Measurements from ENCODE around the gene PPP3CA.

The PPP3CA gene

DNA sequence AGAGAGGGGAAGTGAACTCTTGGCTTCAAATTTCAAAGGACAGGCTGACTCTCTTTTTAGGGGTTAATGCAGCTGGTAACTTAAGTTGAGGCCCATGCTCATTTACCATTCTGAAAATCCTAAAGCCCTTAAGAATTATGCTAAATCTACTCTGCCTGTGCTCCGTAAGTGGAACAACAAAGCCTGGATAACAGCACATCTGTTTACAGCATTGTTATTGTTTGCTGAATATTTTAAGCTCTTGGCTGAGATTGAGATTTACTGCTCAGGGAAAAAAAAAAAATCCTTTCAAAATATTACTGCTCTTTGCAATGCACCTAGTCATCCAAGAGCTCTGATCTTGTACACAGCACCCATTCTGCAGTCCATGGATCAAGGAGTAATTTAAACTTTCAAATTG lies 17.7 kb downstream of the PPP3CA start:
- DNase-seq, result no peak

DNA sequence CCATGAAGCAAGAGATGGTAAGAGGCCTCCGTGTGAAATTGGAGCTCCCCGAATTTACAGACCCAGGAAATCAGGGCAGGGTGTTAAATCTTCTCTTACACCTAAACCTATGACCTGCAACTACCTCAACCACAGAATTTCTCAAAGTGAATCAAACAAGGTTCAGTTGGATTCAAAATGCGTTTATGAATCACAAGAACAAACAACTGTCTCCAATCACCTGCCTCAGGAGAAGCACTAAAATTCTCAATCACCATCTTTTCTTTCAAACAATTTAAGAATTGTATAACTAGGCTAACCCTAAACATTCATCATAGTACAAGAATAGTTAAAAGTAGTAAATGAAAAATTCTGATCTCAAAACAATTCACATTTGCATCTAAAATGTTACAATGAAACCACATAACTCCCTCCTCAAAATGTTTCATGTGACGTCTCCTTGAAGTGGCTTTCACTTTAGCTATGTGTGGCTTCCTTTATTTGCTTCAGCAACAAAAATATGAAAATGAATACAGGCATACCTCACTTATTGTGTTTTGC lies 19.2 kb downstream of the PPP3CA start:
- no peak for DNase-seq

DNA sequence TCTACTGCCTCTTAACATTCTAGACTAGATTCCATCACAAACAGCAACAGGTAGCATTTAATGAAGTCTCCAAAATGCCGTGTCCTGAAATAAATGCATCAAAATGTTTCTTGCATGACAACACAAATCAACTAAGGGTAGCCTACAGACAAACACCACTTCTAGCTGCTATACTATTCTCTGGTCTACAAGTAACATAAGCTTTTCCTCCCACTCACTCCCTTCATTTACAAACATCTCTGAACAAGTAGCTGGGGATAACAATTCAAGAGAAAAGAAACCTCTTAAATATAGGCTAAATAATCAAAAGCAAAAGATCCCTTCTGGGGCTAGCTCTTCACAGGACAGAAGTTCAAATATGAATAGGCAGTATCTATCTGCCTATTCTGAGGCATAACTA lies 20.8 kb downstream of the PPP3CA start:
- DNase-seq, result no peak

DNA sequence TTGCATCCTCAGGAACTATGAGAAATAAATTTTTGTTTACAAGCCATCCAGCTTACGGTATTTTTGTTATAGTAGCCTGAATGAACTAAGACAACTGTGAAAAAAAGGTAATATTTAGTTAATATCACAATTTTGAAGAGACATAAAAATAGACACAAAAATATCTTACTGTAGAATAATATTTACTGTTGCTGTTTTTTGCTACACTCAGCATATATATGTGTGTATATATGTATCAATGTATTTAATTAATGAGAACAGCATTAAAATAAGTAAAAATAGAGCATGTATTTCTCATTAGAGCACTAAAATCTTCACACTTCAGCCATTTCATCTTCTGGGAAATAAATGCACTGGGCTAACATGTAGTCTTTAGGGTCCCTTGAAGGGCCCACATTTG lies 24.6 kb downstream of the PPP3CA start:
- DNase-seq, result no peak

DNA sequence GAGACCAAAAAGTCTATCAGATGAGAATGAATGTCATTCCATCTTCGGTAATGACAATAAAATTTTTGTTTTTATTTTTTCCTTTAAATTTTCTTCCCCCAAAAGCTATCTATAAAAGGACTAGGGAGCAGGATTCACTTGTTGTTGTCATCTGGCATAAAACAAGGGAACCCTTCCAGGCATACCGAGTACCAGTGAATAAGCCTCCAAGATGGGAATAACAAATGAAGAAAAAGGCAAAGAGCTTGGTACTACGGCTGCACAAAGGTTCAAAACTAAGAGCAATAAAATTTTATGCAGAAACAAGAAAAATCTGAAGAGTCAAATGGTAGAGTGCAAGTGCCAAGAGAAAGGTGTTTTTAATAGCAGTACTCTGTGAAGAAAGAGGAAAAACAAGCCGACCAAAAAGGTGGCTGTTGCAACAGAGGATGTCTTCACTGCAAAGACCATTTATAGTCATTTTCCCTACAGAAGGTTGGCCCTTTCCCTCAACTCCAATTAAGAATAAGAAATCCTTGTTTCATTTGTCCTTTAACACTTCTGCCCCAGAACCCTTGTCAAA lies 25.8 kb downstream of the PPP3CA start:
- no peak for DNase-seq

DNA sequence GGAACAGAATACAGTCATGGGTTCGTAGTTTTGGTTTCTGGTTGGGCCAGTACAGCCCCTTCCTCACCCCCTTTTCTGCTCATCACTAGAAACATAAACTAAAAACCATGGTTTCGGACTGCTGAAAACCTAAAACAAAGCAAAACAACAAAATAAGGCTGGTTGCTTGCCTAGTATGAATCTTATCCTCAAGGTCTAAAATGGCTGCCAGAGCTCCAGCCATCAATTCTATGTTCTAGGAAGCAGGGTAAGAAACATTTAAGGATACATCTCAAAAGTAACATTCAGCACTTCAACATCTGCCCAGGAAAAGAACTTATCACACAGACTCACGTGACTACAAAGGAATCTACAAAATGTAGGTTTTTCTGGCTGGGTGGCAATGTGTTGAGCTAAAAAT lies 31.5 kb downstream of the PPP3CA start:
- DNase-seq, result no peak

DNA sequence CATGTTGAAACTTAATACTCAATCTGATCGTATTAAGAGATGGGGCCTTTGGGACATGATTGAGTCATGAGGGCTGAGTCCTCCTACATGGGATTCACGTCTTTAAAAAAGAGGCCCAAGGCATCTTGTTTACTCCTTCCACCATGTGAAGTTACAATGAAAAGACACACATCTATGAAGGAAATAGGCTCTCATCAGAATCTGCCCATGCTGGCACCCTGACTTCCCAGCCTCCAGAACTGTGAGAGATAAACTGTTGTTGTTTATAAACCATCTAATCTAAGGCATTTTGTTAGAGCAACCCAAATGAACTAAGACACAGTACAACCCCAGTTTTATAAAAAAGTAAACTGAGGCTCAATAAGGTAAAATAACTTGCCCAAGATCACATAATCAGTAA lies 32.3 kb downstream of the PPP3CA start:
- no peak for DNase-seq

DNA sequence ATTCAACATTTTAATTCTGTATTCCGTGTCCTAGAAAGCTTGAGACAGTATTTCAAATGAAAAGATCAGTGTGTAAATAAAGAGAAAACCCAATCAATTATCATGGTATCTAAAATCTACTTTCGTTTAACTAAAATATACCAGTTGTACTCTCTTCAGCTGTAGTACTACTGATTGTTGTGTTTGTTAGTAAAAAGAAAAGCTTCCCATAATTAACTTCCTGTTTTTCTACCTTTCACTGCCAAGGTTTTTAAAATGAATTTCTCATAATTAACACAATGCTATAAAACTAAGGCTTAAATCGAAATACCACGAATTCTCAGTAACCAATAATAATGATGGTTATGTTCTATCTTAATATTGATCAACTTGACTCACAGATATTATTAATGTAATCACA lies 37.4 kb downstream of the PPP3CA start:
- no peak for DNase-seq

DNA sequence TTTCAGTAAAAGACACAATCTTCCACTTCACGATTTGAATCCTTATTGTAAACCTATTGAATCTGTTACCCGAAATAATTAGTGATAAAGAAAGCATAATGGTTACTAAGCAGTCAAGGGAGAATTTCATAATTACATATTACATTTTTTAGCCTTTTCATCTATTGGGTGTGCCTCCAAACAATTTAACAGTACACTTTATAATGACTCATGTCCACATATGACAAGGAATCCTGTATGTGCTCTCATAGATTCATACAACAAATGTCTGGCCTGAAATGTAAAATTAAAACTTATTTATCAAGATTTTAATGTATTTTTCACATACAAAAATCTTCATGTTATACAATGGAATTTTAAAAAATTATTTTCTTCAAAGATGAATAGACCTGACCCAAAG lies 39.4 kb downstream of the PPP3CA start:
- no peak for DNase-seq

DNA sequence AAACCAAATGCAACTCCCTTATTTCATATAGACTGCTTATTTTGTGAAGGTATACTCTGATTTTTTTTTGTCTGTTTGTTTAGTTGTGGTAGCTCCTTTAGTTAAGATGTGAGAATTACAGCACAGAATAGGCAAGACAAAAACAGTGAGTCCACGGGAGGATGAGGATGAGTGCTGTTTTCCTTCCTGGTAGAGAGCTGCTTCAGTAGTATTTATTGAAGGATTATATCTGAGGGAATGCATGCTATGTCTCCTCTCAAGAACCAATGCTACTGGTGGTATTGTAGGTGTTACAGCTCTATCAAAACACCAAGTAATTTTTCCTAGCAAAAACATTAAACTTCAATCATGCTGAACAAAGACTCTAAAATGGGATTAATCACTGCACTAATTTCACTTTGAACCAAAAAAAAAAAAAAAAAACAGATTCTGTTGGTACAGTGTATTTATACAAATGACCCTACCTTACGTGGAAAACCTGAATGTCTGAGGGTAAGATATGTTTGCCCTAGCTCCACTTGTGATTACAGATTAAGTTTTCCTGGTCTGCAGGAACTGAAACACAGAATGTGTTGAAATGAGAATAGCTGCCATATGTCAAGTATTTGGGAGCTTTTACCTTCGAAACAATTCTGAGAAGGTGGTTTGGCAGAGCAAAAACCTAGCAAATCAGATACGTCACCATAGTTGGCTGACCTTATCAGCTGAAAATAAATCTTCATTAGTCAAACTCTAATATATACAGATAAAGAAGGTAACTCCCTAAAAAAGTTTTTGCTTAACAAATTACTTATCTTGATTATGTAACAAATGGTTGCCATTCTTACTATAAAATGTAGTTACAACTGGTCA lies 40.3 kb downstream of the PPP3CA start:
- DNase-seq, result no peak

DNA sequence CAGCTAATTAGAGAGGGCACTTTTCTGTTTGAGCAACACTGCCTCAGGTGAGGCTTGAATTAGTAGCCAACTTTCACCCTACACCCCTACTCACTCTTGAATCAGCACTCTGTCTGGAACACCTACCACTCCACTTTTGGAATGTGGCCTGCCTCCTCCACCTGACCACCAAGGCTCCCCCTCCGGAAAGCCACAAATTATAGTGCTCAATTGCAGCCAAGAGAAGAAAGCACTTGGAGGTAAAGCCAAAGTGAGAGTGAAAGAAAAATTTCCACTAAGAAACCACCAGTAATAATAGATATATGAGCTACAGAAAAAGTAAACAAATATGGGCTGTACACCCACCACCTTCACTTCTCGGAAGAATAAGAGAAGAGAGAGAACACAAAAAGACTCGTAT lies 41.1 kb downstream of the PPP3CA start:
- DNase-seq, result no peak

DNA sequence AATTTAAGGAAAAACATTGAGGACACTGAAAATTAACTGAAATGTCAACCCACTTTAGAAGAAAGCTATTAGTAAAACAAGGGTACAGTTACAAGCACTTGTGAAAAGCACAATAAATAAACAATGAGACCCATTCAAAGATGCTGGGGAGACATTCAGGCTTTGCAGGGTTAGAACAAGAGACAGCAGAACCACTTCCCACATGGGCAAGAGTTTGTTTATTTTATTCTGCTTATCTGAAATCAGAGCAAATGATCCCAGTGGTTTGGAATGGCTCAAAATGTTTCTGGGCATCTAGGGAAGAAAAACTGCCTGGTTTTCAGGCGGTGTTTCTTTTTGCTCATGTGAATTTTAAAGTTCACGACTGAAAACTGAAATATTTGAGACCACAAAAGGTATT lies 42.4 kb downstream of the PPP3CA start:
- no peak for DNase-seq

DNA sequence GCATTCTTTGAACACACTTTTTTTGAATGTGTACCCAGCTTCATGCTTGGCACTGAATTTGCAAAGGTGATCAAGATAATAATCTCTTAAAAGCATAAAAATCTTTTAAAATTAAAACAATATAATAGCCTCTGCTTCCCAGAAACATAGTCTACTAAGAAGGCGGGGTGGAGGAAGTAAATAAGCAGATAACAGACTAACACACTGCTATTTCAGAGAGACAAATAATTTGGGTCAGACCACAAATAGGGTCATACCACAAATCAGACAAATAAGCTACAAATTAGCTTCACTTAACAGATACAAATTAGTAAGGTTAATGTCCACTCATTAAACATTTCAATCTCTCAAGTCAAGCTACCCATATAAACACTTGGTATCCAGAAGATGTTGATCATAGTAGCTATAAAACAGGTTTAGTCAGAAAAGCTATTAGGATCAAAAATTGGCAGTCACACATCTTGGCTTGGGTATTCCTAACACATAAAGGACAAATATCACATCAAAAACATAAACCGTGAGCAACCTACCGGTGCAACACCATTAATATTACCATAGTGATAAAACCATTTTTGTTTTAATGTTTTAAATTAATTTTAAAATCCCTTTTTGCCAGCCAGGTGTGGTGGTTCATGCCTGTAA lies 47.3 kb downstream of the PPP3CA start:
- no peak for DNase-seq

DNA sequence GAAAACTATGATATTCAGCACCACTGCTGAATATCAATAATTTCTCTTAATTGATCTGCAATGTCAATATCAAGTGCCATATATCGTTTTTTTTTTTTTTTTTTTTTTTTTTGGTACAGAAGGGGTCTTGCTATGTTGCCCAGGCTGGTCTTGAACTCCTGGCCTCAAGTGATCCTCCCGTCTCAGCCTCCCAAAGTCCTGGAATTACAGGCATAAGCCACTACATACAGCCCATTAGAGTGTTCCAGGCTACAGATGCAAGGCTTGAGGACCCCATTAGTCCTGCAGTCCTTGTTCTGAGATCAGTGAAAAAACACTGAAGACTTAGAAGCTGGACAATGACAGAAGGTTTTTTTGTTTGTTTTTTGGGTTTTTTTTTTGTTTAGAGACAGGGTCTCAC lies 48.3 kb downstream of the PPP3CA start:
- DNase-seq, result no peak

DNA sequence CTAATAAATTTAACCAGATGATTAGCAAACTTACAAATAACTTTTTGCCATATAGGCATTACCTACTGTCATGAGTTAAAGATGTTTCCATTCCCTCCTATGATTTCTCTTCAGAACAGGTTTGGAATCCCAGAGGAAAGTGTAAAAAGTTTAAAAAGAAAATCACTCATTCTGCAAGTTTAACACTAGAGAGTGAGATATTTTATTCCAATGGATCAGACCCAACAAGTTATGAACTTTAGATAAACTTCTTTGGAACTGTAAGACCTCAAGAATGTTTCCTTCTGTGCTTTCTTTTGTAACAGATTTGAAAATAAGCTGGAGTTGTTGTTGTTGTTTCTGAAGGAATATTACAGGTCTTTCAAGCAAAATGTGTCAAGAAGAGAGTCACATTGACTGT lies 51.6 kb downstream of the PPP3CA start:
- DNase-seq, result no peak

DNA sequence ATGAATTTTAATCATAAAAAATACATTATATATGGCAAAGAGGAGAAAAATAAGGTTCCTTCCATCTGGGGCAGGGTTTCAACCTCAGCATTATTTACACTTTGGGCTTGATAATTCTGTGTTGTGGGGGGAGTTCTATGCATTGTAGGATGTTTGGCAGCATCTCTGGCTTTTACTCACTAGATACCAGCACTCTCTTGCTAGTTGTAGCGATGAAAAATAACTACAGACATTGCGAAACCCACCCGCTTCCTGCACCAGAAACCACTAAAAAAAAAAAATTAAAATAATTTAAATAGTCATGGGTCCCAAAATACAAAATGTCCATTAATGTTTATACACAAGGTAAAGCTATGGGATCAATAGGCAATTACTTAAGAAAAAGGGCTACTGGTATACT lies 52.7 kb downstream of the PPP3CA start:
- DNase-seq, result no peak

DNA sequence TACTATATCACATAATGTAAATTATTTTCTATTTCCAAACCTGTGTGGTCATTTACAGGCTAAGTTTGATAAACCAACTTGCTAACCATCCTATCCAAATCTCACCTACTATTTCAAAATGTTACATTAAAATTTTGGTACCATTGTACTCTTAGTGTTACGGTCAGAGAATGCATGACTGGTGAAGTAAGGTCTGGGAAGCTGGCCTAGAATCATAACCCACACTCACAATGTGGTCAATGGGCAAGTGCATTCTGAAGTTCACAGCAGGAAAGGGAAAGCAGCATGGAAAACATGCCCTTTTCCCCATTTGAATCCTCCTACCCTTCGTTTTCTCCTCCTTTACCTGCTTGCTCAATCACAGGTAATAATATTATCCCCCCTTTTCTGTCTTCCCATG lies 54.4 kb downstream of the PPP3CA start:
- DNase-seq, result no peak

DNA sequence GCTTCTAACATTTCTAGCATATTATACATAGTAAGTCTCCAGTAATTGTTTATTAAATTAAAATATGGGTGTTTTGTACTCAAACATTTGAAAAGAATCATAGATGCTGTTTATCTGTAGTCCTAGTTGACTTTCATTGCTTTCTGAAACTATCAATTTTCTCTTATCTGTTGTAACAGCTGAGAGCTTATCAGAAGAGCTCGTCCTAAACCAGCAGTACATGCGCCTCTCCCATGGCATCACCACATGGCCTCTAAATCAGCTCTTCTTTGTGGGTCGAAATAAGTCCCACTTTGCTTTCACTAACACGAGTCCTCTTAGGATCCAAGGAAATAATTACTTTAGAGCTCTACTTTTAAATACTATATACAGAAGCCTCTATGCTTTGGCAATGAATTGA lies 55.1 kb downstream of the PPP3CA start:
- no peak for DNase-seq

DNA sequence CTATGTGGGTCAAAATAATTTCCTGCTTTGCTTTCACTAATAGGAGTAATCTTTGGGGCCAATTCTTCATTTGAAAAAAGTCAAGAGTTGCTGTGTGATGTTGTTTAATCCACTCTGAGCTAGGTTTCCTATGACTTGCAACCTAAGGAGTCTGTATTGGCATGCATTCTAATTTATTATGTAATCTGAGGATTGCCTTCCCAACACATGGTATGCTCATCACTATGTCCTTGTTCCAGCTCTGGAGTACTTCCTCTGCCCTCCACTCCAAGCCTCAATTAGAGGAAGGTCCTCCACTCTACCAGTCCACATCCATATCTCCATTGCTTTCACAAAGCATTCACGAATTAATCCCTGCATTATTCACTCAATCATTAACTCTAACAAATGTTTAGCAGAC lies 56.1 kb downstream of the PPP3CA start:
- no peak for DNase-seq

DNA sequence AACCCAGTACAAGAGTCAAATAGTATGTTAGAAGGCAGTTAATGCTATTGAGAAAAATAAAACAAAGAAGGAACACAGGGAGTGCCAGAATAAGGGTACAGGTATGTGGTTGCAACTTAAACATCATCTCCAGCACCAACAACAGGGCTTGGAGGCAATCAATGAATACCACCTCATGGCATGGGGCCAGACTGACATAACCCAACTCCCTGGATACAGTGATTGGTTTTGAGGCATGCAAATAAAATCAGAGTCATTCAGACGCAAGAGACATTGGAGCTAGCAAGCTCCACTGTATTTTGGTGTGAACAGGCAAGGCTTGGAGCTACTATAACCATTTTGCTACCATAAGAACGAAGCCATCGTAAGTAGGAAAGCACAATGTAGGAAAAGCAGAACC lies 56.7 kb downstream of the PPP3CA start:
- DNase-seq, result no peak

DNA sequence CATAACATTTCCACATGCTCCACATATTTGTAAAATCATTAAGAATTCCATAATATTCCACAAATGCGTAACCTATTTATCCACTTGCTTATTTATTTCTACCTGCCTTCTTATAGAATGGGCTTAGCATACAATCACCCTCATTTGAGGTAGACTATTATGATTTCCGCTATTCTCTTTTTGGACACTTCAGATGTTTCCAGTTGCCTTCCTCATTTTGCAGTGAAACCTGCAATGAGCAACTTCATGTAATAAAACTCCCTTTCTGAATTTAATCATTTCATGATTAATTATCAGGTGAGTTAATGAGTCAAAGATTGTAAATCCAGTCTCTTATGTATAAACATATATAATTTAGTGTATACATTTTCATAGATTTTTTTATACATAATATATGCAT lies 58.0 kb downstream of the PPP3CA start:
- DNase-seq, result no peak

DNA sequence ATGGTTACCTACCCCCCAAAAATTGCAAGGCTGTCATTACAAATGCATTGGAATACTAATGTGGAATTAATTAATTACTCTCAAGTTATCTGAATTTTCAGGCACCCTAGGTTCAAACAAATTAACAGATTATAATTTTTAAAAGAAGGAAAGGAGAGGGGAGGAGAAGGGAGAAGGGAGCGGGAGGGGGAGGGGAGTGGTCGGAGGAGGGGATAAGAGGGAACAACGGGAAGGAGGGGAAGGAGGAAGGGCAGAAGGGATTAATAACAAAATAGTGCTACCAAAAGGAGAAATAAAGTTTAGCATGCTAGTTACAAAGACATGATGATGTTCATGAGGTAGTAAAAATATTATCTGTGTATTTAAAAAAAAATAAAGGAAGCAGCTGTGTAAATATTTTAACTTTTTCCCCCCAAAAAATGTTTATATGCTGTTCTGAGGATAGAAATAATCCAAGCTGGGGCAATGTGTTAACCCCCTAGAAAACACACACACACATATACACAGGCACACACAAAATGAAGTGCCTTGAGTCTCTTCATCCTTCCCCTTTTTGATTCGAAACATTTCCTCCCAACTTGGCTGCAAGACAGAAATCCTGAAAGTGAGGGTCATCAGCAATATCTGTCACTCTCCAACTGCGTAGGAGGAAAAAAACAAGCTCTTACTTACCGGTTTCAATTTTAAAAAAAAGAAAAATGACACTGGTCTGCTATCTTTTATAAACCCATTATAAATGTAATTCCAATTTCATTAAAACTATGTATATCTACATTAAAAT lies 58.8 kb downstream of the PPP3CA start:
- DNase-seq, result no peak

DNA sequence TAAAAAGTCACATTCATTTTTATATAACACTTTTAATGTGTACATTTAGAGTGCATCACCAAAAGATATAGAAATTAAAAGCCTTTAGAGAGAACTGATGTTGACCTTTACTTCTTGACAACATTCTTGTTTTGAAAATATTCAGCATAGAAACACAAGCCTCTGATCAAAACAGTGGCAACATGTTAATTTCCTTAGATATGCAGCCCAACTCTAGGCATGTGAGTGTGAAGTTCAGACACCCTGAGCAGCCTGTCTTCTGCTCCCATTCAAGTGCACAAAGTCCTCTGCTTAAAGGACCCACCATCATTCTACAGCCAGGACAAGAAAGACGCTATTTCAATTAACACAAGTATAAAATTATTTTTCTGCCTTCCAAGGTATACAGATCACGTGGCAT lies 60.0 kb downstream of the PPP3CA start:
- DNase-seq, result no peak

All from effector CD4-positive, alpha-beta T cell (primary cell).